Hepatocyte (in vitro differentiated cells): ENCODE results near the gene CELSR1. TPM values are rescaled to one million over a fixed set of nuclear protein-coding genes. Genes with fewer than 3 reads are reported as not detected.

Source experiments
- DNase-seq: peaks from one replicate; pipeline ENCODE4 v3.0.0-alpha.2; 2016; ENCODE audit warnings: low spot score
- H2AFZ ChIP-seq: fragments of 200-600 bp; sonication (generic); 2 replicates; pipeline ENCODE4 v1.6.0; 2016; ENCODE audit warnings: antibody characterized with exemption, mild to moderate bottlenecking
- H3K27ac ChIP-seq: fragments of 200-600 bp; sonication (generic); 2 replicates; pipeline ENCODE4 v1.5.1; 2016; ENCODE audit warnings: mild to moderate bottlenecking
- H3K27me3 ChIP-seq: fragments of 200-600 bp; sonication (generic); 2 replicates; pipeline ENCODE4 v1.6.1; 2016
- H3K36me3 ChIP-seq: fragments of 200-600 bp; sonication (generic); replicated peaks from 2 replicates; pipeline ENCODE4 v1.5.1; 2016; ENCODE audit warnings: low read depth; ENCODE audit not compliant: insufficient read depth
- H3K4me1 ChIP-seq: fragments of 200-600 bp; sonication (generic); 2 replicates; pipeline ENCODE4 v1.5.1; 2016; ENCODE audit warnings: mild to moderate bottlenecking, moderate library complexity; ENCODE audit not compliant: insufficient read depth
- H3K4me2 ChIP-seq: fragments of 200-600 bp; sonication (generic); 2 replicates; pipeline ENCODE4 v1.6.0; 2016
- H3K4me3 ChIP-seq: fragments of 200-600 bp; sonication (generic); 2 replicates; pipeline ENCODE4 v1.5.1; 2016; ENCODE audit warnings: mild to moderate bottlenecking
- H3K79me2 ChIP-seq: fragments of 200-600 bp; sonication (generic); 2 replicates; pipeline ENCODE4 v1.6.0; 2017; ENCODE audit warnings: mild to moderate bottlenecking
- H3K9me2 ChIP-seq: fragments of 200-600 bp; sonication (generic); replicated peaks from 2 replicates; pipeline ENCODE4 v1.6.0; 2017; ENCODE audit warnings: mild to moderate bottlenecking; ENCODE audit not compliant: insufficient read depth
- H3K9me3 ChIP-seq: fragments of 200-600 bp; sonication (generic); 2 replicates; pipeline ENCODE4 v1.5.1; 2016; ENCODE audit warnings: low read depth, mild to moderate bottlenecking
- H4K20me1 ChIP-seq: fragments of 200-600 bp; sonication (generic); 2 replicates; pipeline ENCODE4 v1.6.0; 2016; ENCODE audit warnings: mild to moderate bottlenecking; ENCODE audit not compliant: insufficient read depth, poor library complexity, severe bottlenecking
- EZH2 ChIP-seq: fragments of 200-600 bp; sonication (generic); IDR thresholded peaks from 2 replicates; pipeline ENCODE4 v1.6.1; 2016; ENCODE audit warnings: antibody characterized with exemption, mild to moderate bottlenecking, borderline replicate concordance
- EZH2phosphoT487 ChIP-seq: fragments of 200-600 bp; sonication (generic); IDR thresholded peaks from one replicate; pipeline ENCODE4 v1.6.1; 2018; ENCODE audit warnings: antibody characterized with exemption, mild to moderate bottlenecking, low read depth, moderate library complexity; ENCODE audit not compliant: unreplicated experiment, severe bottlenecking
- WGBS: methylation state at CpG from one replicate; pipeline ENCODE4 v1.1.6; 2016; ENCODE audit warnings: low lambda C conversion rate; ENCODE audit errors: missing lambda C conversion rate; 5-methylcytosine and 5-hydroxymethylcytosine counted together
- polyA plus RNA-seq: library from polyadenylated mRNA; unstranded; fragments of >200 nt; fragmentation: Nextera tagmentation; extraction: Ambion mirVana; gene quantifications from 2 replicates; pipeline ENCODE4 v1.2.1, GENCODE V29; 2016
- total RNA-seq: library from RNA; depleted of rRNA; stranded (reverse); fragments of >200 nt; gene quantifications from 2 replicates; pipeline ENCODE4 v1.2.3, GENCODE V29; 2014
- TF ChIP-seq, protein P1 (sequence below): fragments of 200-600 bp; sonication (generic); IDR thresholded peaks from 2 replicates; pipeline ENCODE4 v1.5.1; 2016; ENCODE audit warnings: antibody characterized with exemption, mild to moderate bottlenecking; ENCODE audit not compliant: poor library complexity

Gene CELSR1
- total and polyA plus RNA-seq, 2 experiments from 2014 or later: 3.0 to 8.7 TPM

DNA sequence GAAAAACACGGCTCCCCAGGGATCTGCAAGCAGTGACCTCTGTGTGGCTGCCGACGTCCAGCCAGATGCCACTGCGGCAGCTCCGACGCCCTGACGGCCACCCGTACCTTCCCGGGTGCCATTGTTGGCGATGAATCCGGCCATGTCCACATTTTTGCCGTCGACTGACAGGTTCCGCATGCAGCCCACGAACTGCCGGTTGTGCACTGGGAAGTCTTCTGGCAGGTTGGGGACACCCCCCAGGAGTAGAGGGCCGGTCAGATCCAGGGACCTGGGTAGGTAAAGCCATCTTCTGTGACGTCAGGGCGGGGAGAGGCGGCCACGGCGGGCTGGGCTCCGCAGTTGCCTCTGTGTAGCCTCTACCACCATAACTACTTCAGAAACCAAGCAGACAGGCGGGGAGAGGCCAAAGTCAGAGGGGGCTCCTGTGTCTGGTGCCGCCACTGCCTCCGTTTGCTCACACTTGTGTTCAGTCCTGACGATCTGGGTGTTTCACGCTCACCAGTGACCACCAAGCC lies 127.1 kb downstream of the CELSR1 start:
- 94% methylated on average over 28 of the region's 28 CpGs for WGBS
- Histone ChIP-seq H3K4me2 (no peak overlapping the region), H3K4me3 (no peak overlapping the region)

GRCh38 chr22:46409631-46410210 lies 127.7 kb downstream of the CELSR1 start:
- Histone ChIP-seq H2AFZ (no peak overlapping the region), H3K4me2 (no peak overlapping the region), H3K4me3 (no peak overlapping the region), H3K79me2 (no peaks in the 10 kb centered on the region), H3K9me2 (no peaks in the 10 kb centered on the region), H4K20me1 (no peaks in the 10 kb centered on the region), H3K9me3 (no peaks in the 10 kb centered on the region), H3K27ac (no peak overlapping the region), H3K4me1 (no peaks in the 10 kb centered on the region), H3K27me3 (no peaks in the 10 kb centered on the region), H3K36me3 (no peaks in the 10 kb centered on the region)
- WGBS: 96% methylated on average over 37 of the region's 37 CpGs
- no peak for DNase-seq
- TF ChIP-seq EZH2 (no peak), EZH2phosphoT487 (no peak)
- TF ChIP-seq, protein P1, sequence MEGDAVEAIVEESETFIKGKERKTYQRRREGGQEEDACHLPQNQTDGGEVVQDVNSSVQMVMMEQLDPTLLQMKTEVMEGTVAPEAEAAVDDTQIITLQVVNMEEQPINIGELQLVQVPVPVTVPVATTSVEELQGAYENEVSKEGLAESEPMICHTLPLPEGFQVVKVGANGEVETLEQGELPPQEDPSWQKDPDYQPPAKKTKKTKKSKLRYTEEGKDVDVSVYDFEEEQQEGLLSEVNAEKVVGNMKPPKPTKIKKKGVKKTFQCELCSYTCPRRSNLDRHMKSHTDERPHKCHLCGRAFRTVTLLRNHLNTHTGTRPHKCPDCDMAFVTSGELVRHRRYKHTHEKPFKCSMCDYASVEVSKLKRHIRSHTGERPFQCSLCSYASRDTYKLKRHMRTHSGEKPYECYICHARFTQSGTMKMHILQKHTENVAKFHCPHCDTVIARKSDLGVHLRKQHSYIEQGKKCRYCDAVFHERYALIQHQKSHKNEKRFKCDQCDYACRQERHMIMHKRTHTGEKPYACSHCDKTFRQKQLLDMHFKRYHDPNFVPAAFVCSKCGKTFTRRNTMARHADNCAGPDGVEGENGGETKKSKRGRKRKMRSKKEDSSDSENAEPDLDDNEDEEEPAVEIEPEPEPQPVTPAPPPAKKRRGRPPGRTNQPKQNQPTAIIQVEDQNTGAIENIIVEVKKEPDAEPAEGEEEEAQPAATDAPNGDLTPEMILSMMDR: no peak

More for the DNA sequence above, 127.1 kb downstream of the CELSR1 start:
- H2AFZ ChIP-seq: no peak overlapping the region
- no peak overlapping the region for H3K27ac ChIP-seq
- H3K27me3 ChIP-seq: no peaks in the 10 kb centered on the region
- no peaks in the 10 kb centered on the region for H3K36me3 ChIP-seq
- no peaks in the 10 kb centered on the region for H3K9me3 ChIP-seq
- TF ChIP-seq, protein P1: no peak
- TF ChIP-seq EZH2 (no peak), EZH2phosphoT487 (no peak)
- H3K79me2 ChIP-seq: no peaks in the 10 kb centered on the region
- no peaks in the 10 kb centered on the region for H3K4me1 ChIP-seq
- no peak for DNase-seq
- no peaks in the 10 kb centered on the region for H3K9me2 ChIP-seq
- H4K20me1 ChIP-seq: no peaks in the 10 kb centered on the region

DNA sequence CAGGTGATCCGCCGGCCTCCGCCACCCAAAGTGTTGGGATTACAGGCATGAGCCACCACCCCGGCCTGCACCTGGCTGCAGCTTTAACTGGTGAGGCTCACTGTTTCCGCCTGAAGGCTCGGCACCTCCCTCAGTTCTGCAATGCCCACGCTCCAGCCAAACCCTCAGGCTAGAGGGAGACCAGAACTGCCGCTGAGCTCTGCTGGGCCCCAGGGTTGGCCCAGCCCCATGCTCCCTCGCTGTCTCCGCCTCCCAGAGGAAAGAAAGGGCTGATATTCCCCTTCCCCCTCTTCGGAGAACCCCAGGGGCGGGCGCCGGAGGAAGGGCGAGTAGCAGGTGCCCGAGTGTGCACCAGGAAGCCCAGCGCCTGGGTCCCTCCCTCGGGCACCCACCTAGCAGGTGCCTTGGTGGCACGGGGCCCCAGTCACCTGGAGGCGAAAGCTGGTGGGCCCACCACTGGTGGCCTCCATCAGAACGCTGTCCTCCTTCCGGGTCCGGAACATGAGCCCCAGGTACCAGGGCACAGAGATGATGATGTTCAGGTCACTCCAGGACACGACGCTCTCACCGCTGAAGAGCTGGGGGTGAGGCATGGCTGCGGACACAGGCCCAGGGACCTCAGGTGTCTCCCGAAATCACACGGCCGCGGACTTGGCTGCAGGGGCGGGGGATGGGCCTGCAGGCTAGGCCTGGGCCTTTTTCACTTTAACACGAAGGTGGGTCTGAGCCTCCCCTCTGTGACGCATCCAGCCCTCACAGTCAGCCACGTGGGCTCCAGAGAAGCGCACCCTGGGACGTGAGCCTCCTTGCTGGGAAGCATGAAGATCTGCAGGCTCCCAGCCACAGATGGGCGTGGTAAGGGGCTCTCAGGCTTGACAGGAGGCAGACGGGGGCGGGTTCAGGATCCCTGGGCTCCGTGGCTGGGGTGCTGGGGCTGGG lies 128.6 kb downstream of the CELSR1 start:
- 88% methylated on average over 41 of the region's 41 CpGs for WGBS
- no peaks in the 10 kb centered on the region for H3K27me3 ChIP-seq
- no peaks in the 10 kb centered on the region for H4K20me1 ChIP-seq
- no peaks in the 10 kb centered on the region for H3K36me3 ChIP-seq
- no peak overlapping the region for H3K4me2 ChIP-seq
- no peaks in the 10 kb centered on the region for H3K4me1 ChIP-seq
- no peak for DNase-seq
- no peaks in the 10 kb centered on the region for H3K79me2 ChIP-seq
- no peaks in the 10 kb centered on the region for H3K9me3 ChIP-seq
- TF ChIP-seq, protein P1: no peak
- H3K27ac ChIP-seq: no peak overlapping the region
- no peak overlapping the region for H2AFZ ChIP-seq
- no peaks in the 10 kb centered on the region for H3K9me2 ChIP-seq
- no peak overlapping the region for H3K4me3 ChIP-seq
